Measurements from ENCODE around the gene PGC. TPM values are rescaled to one million over a fixed set of nuclear protein-coding genes. Genes with fewer than 3 reads are reported as not detected.

PGC gene
- total RNA-seq, 3 donors from 2014 or later = not detected

DNA sequence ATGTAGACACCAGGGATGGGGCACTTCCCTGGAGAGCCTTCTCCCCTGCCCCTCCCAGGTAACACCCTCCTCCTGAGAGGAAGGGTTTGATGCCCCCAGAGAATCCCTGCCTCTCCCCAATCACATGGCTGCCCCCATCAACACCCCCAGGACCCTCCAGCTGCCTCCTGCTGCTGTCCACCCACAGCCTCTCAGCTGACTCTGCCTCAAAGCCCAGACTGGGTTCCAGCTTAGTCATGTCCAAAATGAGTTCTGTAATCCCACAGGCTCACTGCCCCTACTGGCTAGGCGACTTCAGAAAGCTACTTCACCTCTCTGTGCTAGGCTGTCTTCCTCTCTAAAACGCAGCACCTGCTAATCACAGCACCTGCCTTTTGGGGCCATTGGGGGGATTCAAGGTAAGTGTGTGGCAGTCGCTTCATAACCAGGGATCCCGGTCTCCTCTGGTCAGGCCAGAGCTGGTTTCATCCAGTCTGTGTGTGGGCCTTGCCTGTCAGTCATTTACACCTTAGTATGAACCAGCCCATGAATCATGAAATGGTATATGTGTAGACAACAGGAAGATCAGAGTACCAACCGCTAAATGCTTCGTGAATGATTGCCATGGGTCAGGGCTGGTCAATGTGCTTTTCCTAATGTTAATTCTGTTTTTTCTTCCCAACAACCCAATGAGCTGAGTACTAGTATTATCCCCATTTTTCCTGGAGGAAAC, 52.2 kb downstream of the PGC start:
- intact Hi-C loops (cut with DNase I, micrococcal nuclease) = no loop called here
- Histone ChIP-seq H3K4me3 (no peak overlapping the region), H3K4me1 (ENCODE audit: low read depth) (no peaks in the 10 kb centered on the region), H3K36me3 (ENCODE audit: low read depth) (no peaks in the 10 kb centered on the region), H3K9me3 (no peaks in the 10 kb centered on the region)
- DNase-seq = no peak
- peak; percentile 43 for ATAC-seq
- no peak for TF ChIP-seq CTCF (IDR thresholded peaks at IDR 0.05)

DNA sequence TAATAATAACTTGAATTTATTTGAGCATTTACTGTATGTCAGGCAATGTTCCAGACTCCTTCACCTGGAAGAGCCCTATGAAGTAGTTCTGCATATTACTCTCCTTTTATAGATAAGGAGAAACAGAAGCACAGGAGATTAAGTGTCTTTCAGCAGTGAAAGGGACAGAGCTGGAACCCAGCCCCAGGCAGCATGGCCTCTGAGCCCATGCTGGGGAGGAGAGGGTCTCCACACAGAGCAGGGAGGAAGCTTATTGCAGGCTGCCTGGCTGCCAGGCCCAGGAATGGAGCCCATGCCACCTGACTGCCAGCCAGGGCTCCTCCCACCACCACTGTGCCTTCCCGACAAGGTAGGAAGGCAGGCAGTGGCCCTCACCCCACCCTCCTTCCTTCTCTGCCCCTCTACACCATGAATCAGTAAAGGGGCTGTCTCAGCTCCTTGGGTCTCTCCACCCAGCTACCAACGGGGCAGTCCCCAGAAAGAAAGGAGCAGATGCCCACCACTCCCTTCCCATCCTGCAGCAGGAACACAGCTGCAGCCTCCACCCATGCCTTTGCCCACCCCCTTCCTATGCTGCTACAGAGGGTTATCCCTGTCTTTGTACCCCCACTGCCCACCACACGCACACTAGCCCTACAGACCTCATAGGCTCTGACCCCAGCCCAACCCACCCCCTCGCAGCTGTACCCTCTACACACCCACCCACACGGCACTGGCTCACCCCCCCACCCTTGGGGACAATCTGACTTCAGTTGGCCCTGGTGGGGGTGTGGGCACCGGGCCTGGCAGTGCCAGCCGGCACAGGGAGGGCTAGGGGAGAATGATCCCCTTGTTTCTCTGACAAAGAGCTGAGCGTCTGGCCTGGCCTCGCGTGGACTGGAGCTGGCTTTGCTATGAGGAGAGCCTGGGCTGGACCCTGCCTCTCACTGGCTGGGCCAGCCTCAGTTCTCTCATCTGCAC, 53.6 kb downstream of the PGC start:
- Histone ChIP-seq H3K36me3 (ENCODE audit: low read depth) (no peaks in the 10 kb centered on the region), H3K4me1 (ENCODE audit: low read depth) (no peaks in the 10 kb centered on the region), H3K4me3 (no peak overlapping the region), H3K9me3 (no peaks in the 10 kb centered on the region)
- ATAC-seq = no peak
- intact Hi-C loops (cut with DNase I, micrococcal nuclease) = no loop called here
- TF ChIP-seq CTCF (IDR thresholded peaks at IDR 0.05) = no peak
- DNase-seq = no peak

- TF ChIP-seq CTCF (IDR thresholded peaks at IDR 0.05) = no peak
Measured at GRCh38 chr6:41692730-41693129, 54.5 kb downstream of the PGC start.

DNA sequence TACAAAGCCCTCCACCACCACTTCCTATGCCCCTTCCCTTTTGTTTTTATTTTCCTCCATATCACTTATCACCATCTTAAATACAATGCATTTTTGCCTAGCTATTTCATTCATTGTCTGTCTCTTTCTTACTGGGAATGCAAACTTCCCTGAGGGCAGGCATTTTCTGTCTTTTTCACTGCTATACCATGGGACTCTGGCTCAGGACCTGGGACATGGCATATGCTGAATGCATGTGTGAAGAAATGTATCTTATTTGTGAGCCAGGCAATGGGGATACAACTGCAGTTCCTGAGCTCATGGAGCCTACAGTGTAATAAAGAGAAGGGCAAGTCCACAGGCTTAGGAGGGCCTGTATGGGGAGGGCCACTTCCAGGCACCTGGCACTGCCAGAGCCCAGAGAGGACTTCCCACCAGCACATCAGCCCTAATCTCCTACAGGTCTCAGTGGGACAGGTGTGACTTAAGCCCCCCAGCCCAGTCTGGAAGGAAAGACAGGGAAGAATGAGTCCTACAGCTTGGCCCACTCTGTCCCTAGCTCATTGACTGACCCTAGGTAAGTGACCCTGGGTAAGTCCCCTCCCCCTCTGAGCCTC, 55.0 kb downstream of the PGC start:
- no peak for DNase-seq
- no peaks in the 10 kb centered on the region for H3K36me3 ChIP-seq (ENCODE audit: low read depth)
- H3K4me1 ChIP-seq (ENCODE audit: low read depth) = peaks cover 2% of the 10 kb centered on the region
- ATAC-seq = no peak
- TF ChIP-seq CTCF (IDR thresholded peaks at IDR 0.05) = no peak
- no peak overlapping the region for H3K4me3 ChIP-seq
- H3K9me3 ChIP-seq = no peaks in the 10 kb centered on the region
- intact Hi-C loops (cut with DNase I, micrococcal nuclease) = no loop called here

More at GRCh38 chr6:41692730-41693129, 54.5 kb downstream of the PGC start:
- Histone ChIP-seq H3K36me3 (ENCODE audit: low read depth) (no peaks in the 10 kb centered on the region), H3K4me1 (ENCODE audit: low read depth) (no peaks in the 10 kb centered on the region), H3K4me3 (no peak overlapping the region), H3K9me3 (no peaks in the 10 kb centered on the region)
- DNase-seq = no peak
- no peak for ATAC-seq
- intact Hi-C loops (cut with DNase I, micrococcal nuclease) = no loop called here

DNA sequence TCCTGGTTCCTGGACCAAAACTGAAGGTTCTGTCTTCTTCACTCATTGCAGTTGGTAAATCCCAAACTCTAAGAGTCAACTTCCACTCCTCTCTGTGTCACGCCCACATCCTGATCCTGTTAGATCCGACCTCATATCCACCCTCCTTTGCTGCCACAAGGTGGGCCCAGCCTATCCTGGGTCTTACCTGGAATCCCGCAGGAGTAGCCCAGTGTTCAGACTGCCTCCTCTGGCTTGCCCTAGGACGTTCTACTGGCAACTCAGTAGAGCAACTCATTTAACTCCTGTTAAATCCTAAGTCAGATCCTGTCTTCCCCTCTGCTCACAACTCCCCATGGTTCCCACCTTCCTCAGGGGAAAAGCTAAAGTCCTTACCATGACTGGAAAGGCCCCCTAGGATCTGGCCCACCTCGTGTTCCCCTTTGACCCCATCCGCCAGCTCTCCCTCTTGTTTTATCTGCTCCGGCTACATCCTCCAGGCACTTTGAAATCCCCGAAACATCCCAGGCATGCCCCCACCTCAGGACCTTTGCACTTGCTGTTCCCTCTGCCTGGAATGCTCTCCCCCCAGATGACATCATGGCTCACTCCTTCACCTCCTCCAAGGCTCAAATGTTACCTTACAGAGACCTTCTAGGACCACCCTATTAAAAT, 55.6 kb downstream of the PGC start:
- no peak overlapping the region for H3K4me3 ChIP-seq
- ATAC-seq (no peak), DNase-seq (no peak)
- no peaks in the 10 kb centered on the region for H3K36me3 ChIP-seq (ENCODE audit: low read depth)
- no peaks in the 10 kb centered on the region for H3K9me3 ChIP-seq
- peaks cover 3% of the 10 kb centered on the region for H3K4me1 ChIP-seq (ENCODE audit: low read depth)
- intact Hi-C loops (cut with DNase I, micrococcal nuclease) = no loop called here
- no peak for TF ChIP-seq CTCF (IDR thresholded peaks at IDR 0.05)
